SU-DHL-6 (cell line): ENCODE data around the gene HIGD2B.
"Not testable (repeated sequence)": the region's sequence is repeated elsewhere in the genome, so short reads cannot be mapped to it uniquely, and the experiment has no call there.

ENCODE experiments used
- CTCF ChIP-seq: fragments of 200-600 bp; sonication (generic); IDR thresholded peaks from one replicate; pipeline ENCODE4 v1.5.1; 2017; ENCODE audit warnings: antibody characterized with exemption, mild to moderate bottlenecking, low read length, moderate library complexity; ENCODE audit not compliant: insufficient read depth, poor library complexity, severe bottlenecking
- EZH2phosphoT487 ChIP-seq: fragments of 200-600 bp; sonication (generic), shearing (Covaris generic); conservative IDR thresholded peaks from 2 replicates; pipeline ENCODE4 v1.6.1; 2018; ENCODE audit warnings: mild to moderate bottlenecking, antibody characterized with exemption, low read length, moderate library complexity, mixed read lengths

GRCh38 chr15:72639759-72640483 lies 46.1 kb downstream of the HIGD2B start:
- not testable (repeated sequence) for TF ChIP-seq CTCF, EZH2phosphoT487
